ENCODE data around the gene CCDC90B.

GRCh38 chr11:83310718-83311117 lies 24.6 kb upstream of the CCDC90B start:
- TF ChIP-seq CTCF (IDR thresholded peaks at IDR 0.05; ENCODE audit: control extremely low read depth in 1 of 3, insufficient read depth in 1 of 3, low read depth in 1 of 3, low read length in 3 of 3): no peak
- no peak for TF ChIP-seq POLR2A (IDR thresholded peaks at IDR 0.05; ENCODE audit: control extremely low read depth in 1 of 2, low read depth in 2 of 2, low read length in 2 of 2)
- no peak for TF ChIP-seq GABPA (IDR thresholded peaks at IDR 0.05; ENCODE audit: borderline replicate concordance, insufficient read depth, low read length)
- no peak for TF ChIP-seq E2F6 (IDR thresholded peaks at IDR 0.05)
- TF ChIP-seq EP300 (IDR thresholded peaks at IDR 0.05; ENCODE audit: borderline replicate concordance in 1 of 2, low read depth in 2 of 2, low read length in 2 of 2): no peak
- no peak for TF ChIP-seq CHD1 (IDR thresholded peaks at IDR 0.05; ENCODE audit: low read depth, low read length)
- TF ChIP-seq CHD2 (IDR thresholded peaks at IDR 0.05; ENCODE audit: low read length): no peak
- no peak for TF ChIP-seq TEAD4 (IDR thresholded peaks at IDR 0.05; ENCODE audit: low read depth, low read length)
- no peak for TF ChIP-seq JUN (IDR thresholded peaks at IDR 0.05; ENCODE audit: low read depth, low read length)
- TF ChIP-seq BACH1 (IDR thresholded peaks at IDR 0.05; ENCODE audit: low read length): no peak
- no peak for TF ChIP-seq SAP30 (IDR thresholded peaks at IDR 0.05; ENCODE audit: insufficient read depth, insufficient replicate concordance, low read length)
- no peak for TF ChIP-seq EZH2 (IDR thresholded peaks at IDR 0.05; ENCODE audit: low read depth, low read length, severe bottlenecking)
- no peak for TF ChIP-seq CREB1 (IDR thresholded peaks at IDR 0.05)

Data from H1 (cell line).